Amniotic stem cell (primary cell): ENCODE results near the gene PDZD4.

Experiments used
- DNase-seq: peaks from one replicate; lab custom pipeline; 2025; lab: John Stamatoyannopoulos, UW

Gene PDZD4

GRCh38 chrX:153868576-153869472, 38.5 kb upstream of the PDZD4 start:
- DNase-seq: no peak

- no peak for DNase-seq
These were observed 37.3 kb upstream of the PDZD4 start for GRCh38 chrX:153867671-153868070.

GRCh38 chrX:153867139-153867538, 36.8 kb upstream of the PDZD4 start:
- no peak for DNase-seq

GRCh38 chrX:153866302-153867019, 36.1 kb upstream of the PDZD4 start:
- DNase-seq: no peak

GRCh38 chrX:153865685-153866084, 35.3 kb upstream of the PDZD4 start:
- no peak for DNase-seq

- DNase-seq: no peak
These were observed 34.9 kb upstream of the PDZD4 start for GRCh38 chrX:153865321-153865580.

- DNase-seq: no peak
These were observed 34.4 kb upstream of the PDZD4 start for GRCh38 chrX:153864561-153865320.

- DNase-seq: no peak
These were observed 33.8 kb upstream of the PDZD4 start for GRCh38 chrX:153864101-153864500.

GRCh38 chrX:153863251-153863991, 33.1 kb upstream of the PDZD4 start:
- no peak for DNase-seq

- no peak for DNase-seq
These were observed 32.3 kb upstream of the PDZD4 start for GRCh38 chrX:153862369-153863250.

GRCh38 chrX:153861733-153862310, 31.5 kb upstream of the PDZD4 start:
- DNase-seq: no peak

GRCh38 chrX:153861151-153861550, 30.8 kb upstream of the PDZD4 start:
- no peak for DNase-seq

- no peak for DNase-seq
These were observed 27.1 kb upstream of the PDZD4 start for GRCh38 chrX:153857348-153857903.

- no peak for DNase-seq
These were observed 24.4 kb upstream of the PDZD4 start for GRCh38 chrX:153854702-153855101.

GRCh38 chrX:153853902-153854267, 23.5 kb upstream of the PDZD4 start:
- DNase-seq: no peak

- DNase-seq: no peak
These were observed 23.0 kb upstream of the PDZD4 start for GRCh38 chrX:153853180-153853901.

GRCh38 chrX:153851981-153852380, 21.6 kb upstream of the PDZD4 start:
- no peak for DNase-seq

- DNase-seq: no peak
These were observed 18.0 kb upstream of the PDZD4 start for GRCh38 chrX:153848325-153848724.

- DNase-seq: no peak
These were observed 15.5 kb upstream of the PDZD4 start for GRCh38 chrX:153845842-153846241.

GRCh38 chrX:153845195-153845594, 14.9 kb upstream of the PDZD4 start:
- DNase-seq: no peak
